SK-N-SH treated with all-trans-retinoic acid at 6 μM for 48 hours (cell line): ENCODE data around the gene TMPRSS4.

Experiments
- ATAC-seq: fragments of 200-7000 bp; cut with Tn5 transposase; 3 replicates; pipeline ENCODE4 v1.9.1; 2020; ENCODE audit warnings: mild to moderate bottlenecking, moderate library complexity
- ARNTL ChIP-seq: fragments of 450-650 bp; formaldehyde crosslinking; IDR thresholded peaks from 2 replicates; pipeline ENCODE4 v1.5.0; 2020; ENCODE audit warnings: low read depth, mild to moderate bottlenecking, moderate library complexity, borderline replicate concordance
- BACH2 ChIP-seq: fragments of 250-450 bp; sonication (Bioruptor Pico); IDR thresholded peaks from 2 replicates; pipeline ENCODE4 v1.9.0; 2021; ENCODE audit warnings: mild to moderate bottlenecking, borderline replicate concordance
- CREB5 ChIP-seq: fragments of 250-450 bp; sonication (Bioruptor Pico); IDR thresholded peaks from 2 replicates; pipeline ENCODE4 v1.5.1; 2020; ENCODE audit warnings: low read depth, mild to moderate bottlenecking, moderate library complexity
- CSDC2 ChIP-seq: fragments of 250-450 bp; sonication (Bioruptor Pico); IDR thresholded peaks from 2 replicates; pipeline ENCODE4 v1.5.0; 2020; ENCODE audit warnings: mild to moderate bottlenecking, moderate library complexity
- CSRNP3 ChIP-seq: fragments of 250-450 bp; sonication (Bioruptor Pico); IDR thresholded peaks from 2 replicates; pipeline ENCODE4 v1.5.1; 2021; ENCODE audit warnings: mild to moderate bottlenecking, moderate library complexity
- ESRRG ChIP-seq: fragments of 250-450 bp; sonication (Bioruptor Pico); IDR thresholded peaks from 2 replicates; pipeline ENCODE4 v1.6.1; 2021; ENCODE audit warnings: mild to moderate bottlenecking
- GLIS3 ChIP-seq: fragments of 250-450 bp; sonication (Bioruptor Pico); IDR thresholded peaks from 2 replicates; pipeline ENCODE4 v1.5.0; 2020; ENCODE audit warnings: mild to moderate bottlenecking, moderate library complexity
- POU6F1 ChIP-seq: fragments of 250-450 bp; sonication (Bioruptor Pico); IDR thresholded peaks from 2 replicates; pipeline ENCODE4 v1.8.0; 2021; ENCODE audit warnings: low read depth, mild to moderate bottlenecking, moderate library complexity, borderline replicate concordance
- PPARA ChIP-seq: fragments of 250-450 bp; sonication (Bioruptor Pico); IDR thresholded peaks from 2 replicates; pipeline ENCODE4 v1.5.0; 2020; ENCODE audit warnings: mild to moderate bottlenecking, borderline replicate concordance
- RARB ChIP-seq: fragments of 250-450 bp; sonication (Bioruptor Pico); IDR thresholded peaks from 2 replicates; pipeline ENCODE4 v1.8.0; 2021; ENCODE audit warnings: mild to moderate bottlenecking, moderate library complexity
- SNAI2 ChIP-seq: fragments of 250-450 bp; sonication (Bioruptor Pico); IDR thresholded peaks from 2 replicates; pipeline ENCODE4 v1.5.0; 2020; ENCODE audit warnings: mild to moderate bottlenecking, moderate library complexity
- TCF4 ChIP-seq: fragments of 250-450 bp; sonication (Bioruptor Pico); IDR thresholded peaks from 2 replicates; pipeline ENCODE4 v1.8.0; 2021; ENCODE audit warnings: mild to moderate bottlenecking, moderate library complexity, borderline replicate concordance
- TSHZ2 ChIP-seq: fragments of 250-450 bp; sonication (Bioruptor Pico); IDR thresholded peaks from 2 replicates; pipeline ENCODE4 v1.5.0; 2020; ENCODE audit warnings: mild to moderate bottlenecking, moderate library complexity
- ZC3H10 ChIP-seq: fragments of 250-450 bp; sonication (Bioruptor Pico); IDR thresholded peaks from 2 replicates; pipeline ENCODE4 v1.5.1; 2021; ENCODE audit warnings: mild to moderate bottlenecking, moderate library complexity
- ZFP3 ChIP-seq: fragments of 250-450 bp; sonication (Bioruptor Pico); IDR thresholded peaks from 2 replicates; pipeline ENCODE4 v1.5.0; 2020; ENCODE audit warnings: mild to moderate bottlenecking, moderate library complexity
- ZFP30 ChIP-seq: fragments of 450-650 bp; formaldehyde crosslinking; IDR thresholded peaks from 2 replicates; pipeline ENCODE4 v1.5.0; 2022; ENCODE audit warnings: mild to moderate bottlenecking, moderate library complexity
- ZNF565 ChIP-seq: fragments of 450-650 bp; formaldehyde crosslinking; conservative IDR thresholded peaks from 2 replicates; pipeline ENCODE4 v1.5.0; 2020; ENCODE audit warnings: low read depth, mild to moderate bottlenecking, moderate library complexity
- ZNF70 ChIP-seq: fragments of 450-650 bp; formaldehyde crosslinking; IDR thresholded peaks from 2 replicates; pipeline ENCODE4 v1.5.0; 2020; ENCODE audit warnings: mild to moderate bottlenecking, moderate library complexity
- ZNF8 ChIP-seq: fragments of 450-650 bp; formaldehyde crosslinking; IDR thresholded peaks from 2 replicates; pipeline ENCODE4 v1.5.0; 2020; ENCODE audit warnings: mild to moderate bottlenecking, moderate library complexity

The TMPRSS4 gene

GRCh38 chr11:118135796-118136165 lies 58.9 kb downstream of the TMPRSS4 start:
- no peak for ATAC-seq

GRCh38 chr11:118136341-118136740 lies 59.5 kb downstream of the TMPRSS4 start:
- no peak for ATAC-seq
- TF ChIP-seq ESRRG (CRISPR knock-in tag) (no peak), ZC3H10 (CRISPR knock-in tag) (no peak), ZFP30 (CRISPR knock-in tag) (no peak), RARB (CRISPR knock-in tag) (no peak), ARNTL (CRISPR knock-in tag) (no peak), POU6F1 (CRISPR knock-in tag) (no peak), ZFP3 (CRISPR knock-in tag) (no peak), ZNF565 (CRISPR knock-in tag) (no peak), CREB5 (CRISPR knock-in tag) (no peak), ZNF70 (no peak), TCF4 (CRISPR knock-in tag) (no peak), GLIS3 (CRISPR knock-in tag) (no peak), ZNF8 (CRISPR knock-in tag) (no peak), PPARA (CRISPR knock-in tag) (no peak), CSDC2 (CRISPR knock-in tag) (no peak), CSRNP3 (no peak), BACH2 (CRISPR knock-in tag) (no peak), SNAI2 (CRISPR knock-in tag) (no peak)

More at GRCh38 chr11:118135796-118136165, 58.9 kb downstream of the TMPRSS4 start:
- TF ChIP-seq ZFP30 (CRISPR knock-in tag) (no peak), TSHZ2 (CRISPR knock-in tag) (no peak), ESRRG (CRISPR knock-in tag) (no peak), TCF4 (CRISPR knock-in tag) (no peak), ZC3H10 (CRISPR knock-in tag) (no peak), RARB (CRISPR knock-in tag) (no peak), ZNF8 (CRISPR knock-in tag) (no peak)
- TF ChIP-seq, all 23 proteins: peak for 0

- no peak for ATAC-seq
- TF ChIP-seq ZNF70 (no peak), POU6F1 (CRISPR knock-in tag) (no peak), TCF4 (CRISPR knock-in tag) (no peak)
Measured at GRCh38 chr11:118136801-118137200, 59.9 kb downstream of the TMPRSS4 start.

- no peak for ATAC-seq
- no peak for TF ChIP-seq CREB5 (CRISPR knock-in tag)
- no peak for TF ChIP-seq POU6F1 (CRISPR knock-in tag)
- no peak for TF ChIP-seq BACH2 (CRISPR knock-in tag)
- TF ChIP-seq TCF4 (CRISPR knock-in tag) = no peak
- no peak for TF ChIP-seq GLIS3 (CRISPR knock-in tag)
- no peak for TF ChIP-seq RARB (CRISPR knock-in tag)
- no peak for TF ChIP-seq CSRNP3
Measured at GRCh38 chr11:118138839-118139420, 62.1 kb downstream of the TMPRSS4 start.
